Mucosa of gallbladder (tissue), 1 donor: ENCODE measurements around the gene CRABP2. TPM values are rescaled to one million over a fixed set of nuclear protein-coding genes. Genes with fewer than 3 reads are reported as not detected.

Source experiments
- DNase-seq: peaks from one replicate; pipeline ENCODE4 v3.0.0-alpha.2; 2020; ENCODE audit warnings: low spot score
- total RNA-seq: library from RNA; stranded (reverse); gene quantifications from one replicate; pipeline ENCODE4 v1.2.1, GENCODE V29; 2021
- donor health status: DM: no; HTN: no; CAD: no.

Gene CRABP2
- total RNA-seq, 1 donor from 2014 or later = 3.5 TPM

DNA sequence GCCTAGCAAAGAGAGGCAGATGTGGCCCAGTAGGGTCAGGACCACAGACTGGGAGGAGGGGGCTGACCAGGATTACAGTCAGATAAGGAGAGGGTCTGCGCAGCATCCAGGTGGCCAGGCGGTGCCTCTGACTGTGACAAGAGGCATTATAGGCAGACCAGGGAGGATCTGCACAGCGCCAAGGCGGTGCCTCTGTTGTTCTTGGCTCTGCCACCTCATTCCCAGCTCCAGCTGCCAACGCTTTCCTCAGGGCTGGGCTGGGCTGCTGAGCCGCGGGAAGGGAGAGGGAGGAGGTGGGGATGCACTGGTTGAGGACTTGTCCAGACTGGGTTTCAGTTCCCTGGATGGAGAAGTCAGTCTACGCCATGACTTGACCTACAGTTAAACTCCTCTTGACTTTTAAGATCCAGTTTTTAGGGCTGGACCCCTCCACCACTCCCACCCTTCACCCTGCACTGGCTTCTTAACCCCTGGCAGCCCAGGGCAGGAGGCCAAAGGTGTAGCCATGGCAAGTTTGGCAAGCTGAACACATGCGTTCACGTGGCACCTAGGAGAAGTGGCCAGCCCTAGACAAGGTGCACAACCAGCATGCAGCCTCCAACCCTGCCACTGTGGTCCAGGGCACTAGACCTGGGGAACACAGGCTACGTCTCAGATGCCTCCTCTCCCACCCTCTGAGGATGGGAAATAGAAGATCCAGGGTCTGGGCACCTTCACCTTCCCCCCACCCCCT lies 4.5 kb upstream of the CRABP2 start:
- DNase-seq = peak; percentile 64

DNA sequence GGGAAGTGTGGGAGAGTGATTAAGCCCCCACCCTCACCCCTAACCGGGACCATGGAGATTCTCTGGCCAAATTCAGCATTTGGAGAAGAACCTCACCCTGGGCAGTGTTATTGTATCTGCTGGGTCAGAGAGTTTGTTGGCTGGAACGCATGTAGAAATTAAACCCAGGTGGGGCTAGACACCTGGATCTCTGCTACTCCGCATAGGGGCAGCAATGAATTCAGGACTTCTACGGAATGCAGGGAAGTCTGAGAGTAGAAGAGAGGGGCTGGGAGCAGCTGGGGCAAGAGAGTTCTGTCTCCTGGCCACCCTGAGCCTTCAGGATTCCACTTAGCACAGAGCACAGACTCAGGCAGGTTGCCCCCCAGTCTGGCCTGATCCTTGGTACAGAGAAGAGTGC lies 3.6 kb upstream of the CRABP2 start:
- DNase-seq = no peak

DNA sequence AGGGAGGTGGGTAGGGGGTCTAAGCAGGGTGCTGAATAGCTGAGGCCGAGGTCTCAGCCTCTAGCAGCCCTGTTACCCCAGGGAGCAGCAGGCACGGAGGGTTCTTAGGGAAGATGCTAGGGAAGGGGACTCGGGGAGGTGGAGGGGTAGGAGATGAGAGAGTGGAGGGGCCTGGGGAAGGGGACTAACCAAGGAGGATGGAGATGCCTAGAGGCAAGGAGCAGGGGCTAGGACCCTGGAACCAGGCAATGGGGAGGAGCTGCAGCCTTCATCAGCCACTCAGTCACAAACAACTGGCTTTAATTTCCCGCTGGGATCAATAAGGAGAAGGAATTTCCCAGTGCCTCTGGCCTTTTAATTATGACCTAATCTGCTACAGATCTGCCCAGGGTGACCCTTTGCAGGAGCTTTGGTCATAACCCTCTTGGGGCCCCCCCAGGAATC lies 2.9 kb upstream of the CRABP2 start:
- DNase-seq = no peak

DNA sequence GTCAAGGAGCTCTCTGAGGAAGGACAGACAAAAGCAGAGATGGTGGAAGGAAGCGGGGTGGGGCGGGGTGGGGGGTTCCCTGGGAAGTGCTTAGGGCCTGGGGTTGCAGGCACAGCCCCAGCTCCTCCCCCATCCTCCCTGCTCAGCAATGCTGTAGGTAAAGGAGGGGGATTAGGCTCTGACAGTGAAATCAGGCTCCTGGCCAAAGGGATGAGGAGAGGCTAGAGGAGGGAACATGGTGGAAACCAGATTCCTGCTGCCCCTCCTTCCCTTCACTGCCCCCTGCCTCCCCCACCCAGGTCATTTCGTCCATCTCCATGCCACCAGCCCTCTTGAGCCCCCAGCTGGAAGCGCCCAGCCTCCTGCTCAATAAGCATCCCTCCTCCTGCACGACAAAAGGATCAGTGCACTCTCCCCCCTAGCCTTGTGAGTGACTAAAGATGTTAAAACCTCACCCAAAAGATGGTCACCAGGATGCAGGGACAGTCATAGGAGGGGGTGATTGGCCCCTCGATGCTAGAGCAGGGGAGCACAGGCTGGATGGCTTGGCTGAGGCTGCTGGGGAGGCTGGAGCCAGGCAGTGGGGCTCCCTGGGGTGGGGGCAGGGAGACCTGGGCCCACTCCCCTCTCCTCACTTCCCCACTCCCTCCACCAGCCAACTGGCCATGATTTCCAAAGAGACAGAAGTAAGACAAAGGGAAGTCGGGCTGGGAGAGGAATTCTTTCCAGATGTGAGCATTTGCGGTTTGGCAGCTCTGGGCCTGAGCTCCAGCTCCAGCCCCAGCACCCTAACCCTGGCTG lies 2.2 kb upstream of the CRABP2 start:
- no peak for DNase-seq

DNA sequence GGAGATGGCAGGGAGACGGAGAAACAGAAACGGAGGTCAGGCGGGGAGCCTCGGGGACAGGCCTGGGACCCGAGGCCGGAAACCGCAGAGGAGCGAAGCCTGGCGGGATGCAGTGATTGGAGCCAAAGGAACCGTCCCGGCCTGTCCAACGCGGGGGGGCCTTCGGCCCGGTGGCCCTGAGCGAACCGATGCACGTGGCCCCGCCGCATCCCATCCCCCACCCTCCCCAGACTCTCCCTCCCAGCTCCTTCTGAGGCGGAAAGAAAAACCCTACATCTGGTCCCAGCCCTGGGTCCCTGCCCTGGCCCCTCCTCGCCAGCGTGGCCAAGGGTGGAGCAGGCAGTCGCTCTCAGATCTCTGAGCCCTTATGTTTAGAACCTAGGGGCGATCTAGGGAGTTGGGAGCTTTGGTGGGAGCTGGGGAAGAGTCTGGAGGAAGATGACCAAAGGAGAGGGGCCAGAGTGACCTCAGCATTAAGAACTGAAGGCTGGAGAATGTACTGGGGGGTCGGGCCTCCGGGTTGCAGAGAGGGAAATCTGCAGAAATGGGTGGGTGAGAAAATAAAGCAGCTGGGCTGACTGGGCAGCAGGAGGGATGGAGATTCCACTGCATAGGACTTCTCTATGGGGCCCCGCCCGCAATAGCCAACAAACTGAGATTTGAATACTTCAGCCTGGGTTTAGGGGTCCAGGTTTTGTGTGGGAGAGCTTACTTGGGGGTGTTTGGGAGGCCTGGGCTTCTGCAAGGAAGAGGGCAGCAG lies 1.5 kb upstream of the CRABP2 start:
- DNase-seq = peak; percentile 53

DNA sequence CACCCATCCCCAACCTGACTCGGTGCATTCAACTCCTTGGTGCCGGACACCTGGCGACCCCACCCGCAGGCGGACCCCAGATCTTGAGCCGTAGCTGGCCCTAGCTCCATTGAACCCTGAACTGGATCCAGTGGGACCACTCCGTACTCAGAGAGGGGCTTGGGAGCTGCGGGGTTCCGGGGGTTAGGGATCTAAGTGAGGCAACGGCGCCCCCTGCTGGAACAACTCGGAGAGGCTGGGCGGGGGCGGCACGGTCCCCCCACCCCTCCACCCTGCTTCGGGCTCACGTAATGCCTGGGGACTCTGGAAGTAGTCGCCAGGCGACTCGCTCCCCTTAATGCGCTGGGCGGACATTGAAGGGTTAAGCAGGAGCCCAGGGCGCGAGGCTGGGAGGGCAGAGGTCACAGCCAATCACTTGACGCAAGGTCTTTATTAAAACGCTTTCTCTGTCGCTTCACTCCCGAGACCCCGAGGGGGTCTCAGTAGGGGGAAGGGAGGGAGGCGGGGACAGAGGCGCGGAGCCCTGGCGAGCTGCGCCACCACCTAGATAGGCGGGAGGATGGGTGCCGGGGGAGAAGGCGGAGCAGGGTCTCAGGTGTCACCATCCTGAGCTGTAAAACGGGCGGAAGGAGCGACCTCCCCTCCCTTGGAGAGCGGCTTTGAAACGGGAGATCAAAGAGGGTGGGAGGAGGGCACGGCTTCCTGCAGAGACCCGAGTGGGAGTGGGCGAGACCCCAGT lies 704 bp upstream of the CRABP2 start:
- peak; percentile 39 for DNase-seq

DNA sequence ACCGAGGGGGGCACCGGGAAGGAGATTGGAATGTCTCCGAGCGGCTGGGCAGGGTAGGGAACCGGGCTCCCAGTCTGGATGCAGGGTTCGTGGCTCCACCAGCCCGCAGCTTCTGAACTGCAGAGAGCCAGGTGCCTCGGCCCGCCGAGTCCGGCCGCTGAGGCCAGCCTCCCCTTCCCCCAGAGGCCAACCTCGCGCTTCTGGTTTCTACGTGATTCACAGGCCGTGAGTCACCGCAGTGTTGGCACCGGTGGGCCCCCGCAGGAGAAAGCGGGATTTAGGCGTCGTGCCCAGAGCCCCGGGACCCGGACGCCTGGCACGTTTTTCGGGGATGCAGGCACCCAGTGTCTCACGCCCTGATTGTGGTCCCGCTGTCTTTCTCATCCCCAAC lies 458 bp downstream of the CRABP2 start:
- peak; percentile 36 for DNase-seq

DNA sequence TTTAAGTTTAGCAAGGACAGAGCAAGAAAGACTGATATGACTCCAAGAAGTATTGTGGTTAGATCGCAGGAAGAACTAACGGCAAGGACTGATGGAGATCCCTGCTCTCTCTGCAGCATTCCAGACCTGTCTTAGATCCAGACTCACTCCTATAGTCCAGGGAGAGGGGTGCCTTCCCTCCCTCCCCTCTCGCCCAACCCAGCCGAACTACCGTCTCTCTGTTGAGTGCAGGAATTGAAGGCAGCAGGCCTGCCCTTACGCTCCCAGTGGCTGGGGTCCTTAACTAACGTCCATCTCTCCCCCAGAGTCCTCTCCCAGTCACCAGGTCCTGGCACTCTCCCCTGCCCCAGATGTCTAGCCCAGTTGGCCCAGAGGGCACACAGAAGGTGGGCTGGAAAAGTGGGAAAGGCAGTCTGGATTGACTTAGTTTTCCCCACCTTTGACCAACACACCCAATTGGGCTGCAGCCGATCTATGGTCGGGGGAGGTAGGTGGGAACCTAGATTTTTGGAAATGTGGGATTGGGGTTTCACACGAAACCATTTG lies 1.1 kb downstream of the CRABP2 start:
- no peak for DNase-seq

DNA sequence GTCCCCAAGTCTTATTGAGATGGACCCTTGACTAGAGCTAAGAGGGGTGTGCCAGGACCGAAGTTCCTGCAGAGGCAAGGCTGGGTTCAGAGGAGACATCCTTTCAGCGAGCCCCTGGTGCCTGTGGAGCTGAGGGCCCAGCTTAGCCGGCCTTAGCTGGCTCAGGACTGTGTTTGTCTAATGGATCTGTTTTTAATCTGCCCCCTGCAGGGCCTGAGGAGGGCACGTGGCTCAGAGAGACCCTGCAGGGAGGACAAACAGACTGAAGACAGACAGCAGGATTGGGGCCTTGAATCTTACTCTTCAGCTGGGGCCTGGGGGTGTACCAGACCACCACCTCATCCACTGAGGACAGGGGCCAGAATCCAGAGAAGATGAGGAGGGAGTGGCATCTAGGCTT lies 1.6 kb downstream of the CRABP2 start:
- no peak for DNase-seq

DNA sequence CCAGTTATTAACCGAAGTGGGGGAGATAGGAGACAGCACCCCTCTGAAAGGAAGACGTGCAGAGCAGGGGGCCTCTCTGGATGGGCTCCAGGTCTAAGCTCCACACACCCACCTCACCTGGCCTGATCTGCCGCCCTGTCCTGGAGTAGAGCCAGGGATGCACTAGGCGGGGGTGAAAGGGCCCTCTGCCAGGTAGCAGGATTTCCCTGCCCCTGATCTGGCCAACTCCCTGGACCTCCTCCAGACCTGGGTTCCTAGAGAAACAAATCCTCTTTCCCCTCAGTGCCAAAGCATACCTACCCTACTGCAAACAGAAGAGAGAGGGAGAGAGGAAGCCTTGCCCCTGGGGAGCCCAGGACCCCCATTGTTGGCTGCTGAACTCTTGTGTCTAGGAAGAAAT lies 2.0 kb downstream of the CRABP2 start:
- no peak for DNase-seq

DNA sequence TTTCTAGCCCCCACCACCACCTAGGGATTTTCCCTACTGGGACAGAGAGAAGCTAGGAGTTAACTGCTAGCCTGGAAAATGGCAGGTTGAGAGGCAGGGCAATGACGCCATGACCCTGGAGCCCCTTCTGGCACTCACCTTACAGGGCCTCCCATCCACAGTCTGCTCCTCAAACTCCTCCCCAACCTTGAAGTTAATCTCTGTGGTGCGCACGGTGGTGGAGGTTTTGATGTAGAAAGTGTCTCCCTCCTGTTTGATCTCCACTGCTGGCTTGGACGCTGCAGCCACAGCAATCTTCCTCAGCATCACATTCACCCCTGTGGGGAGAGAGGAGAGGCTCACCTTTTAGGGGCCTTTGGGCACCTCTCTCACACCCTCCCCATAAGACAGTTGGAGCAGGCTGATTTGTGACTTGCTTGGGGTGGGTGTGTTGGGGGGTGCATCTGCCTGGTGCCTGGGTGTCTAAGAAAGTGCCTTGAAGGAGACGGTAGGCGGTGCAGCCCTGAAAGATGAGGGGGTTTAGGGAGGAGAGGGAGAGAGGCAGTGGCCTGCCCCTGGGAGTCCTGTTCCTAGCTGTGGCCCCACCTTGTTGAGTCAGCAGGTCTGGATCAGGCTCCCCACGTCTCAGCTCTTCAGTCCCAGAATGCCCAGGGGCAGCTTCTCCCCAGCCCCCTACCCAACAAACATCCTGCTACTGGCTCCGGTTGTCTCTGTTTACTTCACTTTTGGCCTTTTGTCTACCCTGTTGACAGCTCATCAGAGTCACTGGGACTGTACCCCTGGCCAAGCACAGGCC lies 4.4 kb downstream of the CRABP2 start:
- DNase-seq = no peak

DNA sequence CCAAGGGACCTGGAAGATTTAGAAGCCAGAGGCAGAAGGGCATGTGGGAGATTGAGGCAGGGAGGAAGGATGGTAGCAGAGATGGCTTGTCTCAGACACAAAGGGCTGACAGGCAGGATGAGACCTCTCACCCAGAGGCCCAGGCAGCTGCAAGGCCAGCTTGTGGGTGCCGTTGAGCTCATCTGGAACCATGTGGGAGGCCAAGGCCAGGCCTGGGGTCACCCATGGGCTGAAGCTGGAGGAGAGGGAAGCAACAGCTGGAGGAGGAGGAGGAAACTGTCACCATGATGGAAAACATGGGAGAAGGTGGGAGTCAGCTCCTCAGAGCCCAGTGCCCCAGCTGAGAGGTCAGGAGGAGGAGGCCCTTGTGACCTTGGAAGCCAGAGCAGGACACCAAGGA lies 6.4 kb downstream of the CRABP2 start:
- no peak for DNase-seq

DNA sequence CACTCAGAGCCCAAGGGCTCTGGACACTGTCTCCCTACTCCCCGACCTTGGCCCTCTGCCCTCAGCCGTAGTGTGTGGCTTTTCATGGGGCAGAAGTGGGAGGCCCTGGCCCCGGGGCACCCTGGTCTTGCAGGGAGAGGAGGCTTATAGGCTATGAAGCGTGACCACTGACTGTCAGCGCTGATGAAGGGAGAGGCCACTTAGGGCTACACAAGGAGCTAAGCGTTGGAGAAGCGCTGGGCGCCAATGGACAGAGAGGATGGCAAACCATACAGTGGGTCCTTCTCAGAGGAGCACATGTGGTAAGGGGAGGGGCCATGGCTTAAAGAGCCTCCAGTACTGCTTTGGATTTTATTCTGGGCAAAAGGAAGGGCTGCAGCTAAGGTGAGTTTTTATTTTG lies 7.9 kb downstream of the CRABP2 start:
- DNase-seq = no peak

DNA sequence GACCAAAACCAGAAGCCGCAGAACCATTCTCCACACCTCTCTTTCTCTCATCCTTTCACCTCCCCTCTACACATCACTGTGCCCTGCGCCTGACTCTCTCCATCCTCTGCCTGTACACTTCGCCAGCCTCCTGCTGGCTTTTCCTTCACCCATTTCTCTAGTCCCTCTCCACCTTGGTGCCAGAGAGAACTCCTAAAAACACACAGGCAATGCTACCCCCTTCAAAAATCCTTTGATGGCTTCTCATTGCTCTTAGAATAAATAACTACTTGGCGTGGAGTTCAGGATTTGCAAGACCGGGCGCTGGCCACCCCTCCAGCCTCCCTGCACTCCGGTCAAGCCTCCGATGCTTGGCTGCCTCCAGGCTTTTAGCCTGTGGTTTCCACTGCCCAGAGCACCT lies 8.6 kb downstream of the CRABP2 start:
- no peak for DNase-seq

DNA sequence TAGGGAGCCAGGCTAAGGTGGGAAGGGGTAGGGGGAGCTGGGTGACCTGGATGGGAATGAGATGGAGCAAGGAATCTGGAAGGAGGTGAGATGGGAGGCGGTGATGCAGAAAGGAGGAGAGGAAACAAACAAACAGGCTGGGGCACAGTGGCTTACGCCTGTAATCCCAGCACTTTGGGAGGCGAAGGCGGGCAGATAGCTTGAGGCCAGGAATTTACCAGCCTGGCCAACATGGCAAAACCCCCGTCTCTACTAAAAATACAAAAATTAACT lies 10.8 kb downstream of the CRABP2 start:
- no peak for DNase-seq

DNA sequence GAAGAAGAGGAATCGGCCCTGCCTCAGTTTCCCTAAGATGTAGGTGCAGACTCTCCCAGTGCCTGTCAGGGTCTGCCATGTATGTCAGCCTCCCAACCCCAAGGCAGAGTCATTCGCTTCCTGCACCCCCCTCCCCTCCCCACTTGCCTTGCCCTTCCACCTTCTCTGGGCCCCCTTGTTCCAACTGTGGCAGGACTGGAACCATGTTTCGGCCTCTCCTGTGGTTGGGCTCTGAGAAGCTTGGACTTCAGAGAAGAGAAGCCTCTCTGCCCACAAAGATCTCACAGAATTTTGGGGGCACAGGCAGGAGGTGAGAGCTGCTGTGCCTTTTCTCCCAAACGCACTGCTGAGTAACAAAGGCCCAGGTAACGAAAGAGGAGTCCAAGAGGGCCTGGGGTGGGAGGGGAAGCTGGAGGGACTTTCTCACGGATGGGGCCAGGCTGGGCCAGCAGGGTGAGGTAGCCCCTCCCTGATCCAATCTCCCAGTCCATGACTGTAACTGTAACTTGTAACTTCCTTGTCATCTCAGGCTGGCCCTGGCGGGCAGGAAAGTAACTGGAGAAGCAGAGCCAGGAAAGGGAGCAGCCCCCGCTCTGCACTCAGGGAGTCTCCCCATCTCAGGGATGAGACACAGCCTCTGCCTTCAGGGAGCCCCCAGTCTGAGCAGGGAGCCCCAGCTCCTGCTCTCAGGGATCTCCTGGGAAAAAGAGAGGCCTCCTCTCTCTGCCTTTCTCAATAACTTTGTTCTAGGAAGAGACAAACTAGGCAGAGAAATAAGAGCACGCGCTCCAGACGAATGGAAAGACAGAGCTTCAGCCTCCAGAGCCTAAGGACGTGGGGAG lies 11.3 kb downstream of the CRABP2 start:
- DNase-seq = no peak

DNA sequence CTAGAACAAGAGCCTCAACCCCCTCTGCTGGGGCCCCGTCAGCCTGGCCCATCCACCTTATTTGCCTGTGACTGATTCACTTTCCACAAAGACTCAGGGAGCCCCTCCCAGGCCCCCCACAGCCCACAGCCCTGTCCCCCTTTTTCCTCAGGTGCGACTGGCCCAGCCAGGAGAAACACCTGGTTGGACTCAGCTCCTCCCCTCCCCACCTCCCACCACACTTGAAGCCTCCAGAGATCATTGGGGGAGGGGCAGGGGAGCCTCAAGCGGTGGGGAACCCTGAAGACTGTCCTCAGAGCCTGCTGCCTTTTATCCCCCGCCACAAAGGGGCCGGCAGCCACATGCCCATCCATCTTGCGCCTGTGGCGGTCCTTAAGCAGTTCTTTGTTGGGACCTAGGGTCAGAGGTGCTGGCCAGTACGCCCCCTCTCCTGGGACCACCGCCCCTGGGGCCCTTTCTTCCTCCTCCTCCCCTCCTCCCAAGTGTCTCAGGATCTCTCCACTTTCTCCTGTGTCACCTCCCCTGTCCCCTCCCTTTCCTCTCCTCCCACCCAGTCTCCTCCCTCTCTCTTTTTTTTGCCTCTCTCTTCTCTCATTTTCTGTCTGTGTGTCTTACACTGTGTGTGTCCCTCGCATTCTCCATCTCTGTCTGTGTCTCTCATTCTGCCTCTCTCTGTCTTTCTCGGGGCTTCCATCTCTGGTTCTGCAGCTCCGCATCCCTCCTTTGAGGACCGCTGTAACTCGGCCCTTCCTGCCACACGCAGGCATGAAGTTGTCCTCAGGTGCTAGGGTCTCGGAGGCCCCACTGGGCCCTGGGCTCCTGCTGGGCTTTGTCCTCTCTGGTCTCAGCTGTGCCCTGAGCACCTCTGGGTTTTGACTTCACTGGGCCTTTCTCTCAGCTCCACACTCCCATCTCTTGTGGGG lies 12.2 kb downstream of the CRABP2 start:
- DNase-seq = no peak

DNA sequence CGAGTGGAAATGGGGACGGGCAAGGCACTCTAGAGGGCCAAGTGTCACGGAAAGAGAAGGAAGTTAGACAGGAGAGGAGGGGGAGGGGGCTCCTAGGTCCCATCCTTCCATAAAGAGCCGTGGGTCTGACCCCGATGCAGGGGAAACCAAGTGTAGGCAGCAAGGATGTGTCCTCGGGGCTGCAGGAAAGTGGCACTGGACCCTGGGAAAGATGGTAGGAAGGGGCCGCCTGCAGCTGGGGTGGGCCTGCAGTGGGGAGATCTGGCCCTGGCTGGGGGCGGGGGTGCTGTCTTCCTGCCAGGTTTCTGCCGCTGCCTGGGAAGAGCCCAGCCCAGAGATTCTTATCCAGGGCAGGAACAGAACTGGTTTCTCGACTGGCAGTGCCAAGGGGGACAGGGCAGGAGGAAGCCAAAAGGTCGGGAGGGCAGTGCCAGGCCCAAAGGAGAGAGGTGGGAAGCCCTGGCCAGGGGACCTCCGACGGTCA lies 12.9 kb downstream of the CRABP2 start:
- no peak for DNase-seq
